Measurements from ENCODE around the gene ASPDH.

GRCh38 chr19:50519006-50519575 is 5.4 kb upstream of the ASPDH start:
- no peak for TF ChIP-seq CTCF (IDR thresholded peaks at IDR 0.05)
- TF ChIP-seq ZFX (IDR thresholded peaks at IDR 0.05; ENCODE audit: borderline replicate concordance), result no peak

All from 22Rv1 (cell line).